Spleen (tissue), 11 donors: ENCODE results near the gene MKLN1. TPM values are rescaled to one million over a fixed set of nuclear protein-coding genes. Genes with fewer than 3 reads are reported as not detected.
A peak's percentile ranks its signal among the peaks of the same experiment; 100 is the strongest.
"Not testable (repeated sequence)": the region's sequence is repeated elsewhere in the genome, so short reads cannot be mapped to it uniquely, and the experiment has no call there.

Source experiments
- DNase-seq: peaks from one replicate; pipeline ENCODE4 v3.0.0-alpha.2; 2020
- H3K27ac ChIP-seq, 8 donors: fragments of 200-600 bp; sonication (generic) in 7 of 8; 1 replicate in 4 of 8; 2 replicates in 4 of 8; pipeline versions ENCODE4 v1.5.0 to v1.8.0; 2016 to 2021; ENCODE audit warnings: inconsistent platforms in 4 of 8, mild to moderate bottlenecking in 4 of 8, moderate library complexity in 1 of 8
- H3K27me3 ChIP-seq, 7 donors: fragments of 200-600 bp; sonication (generic) in 6 of 7; replicated peaks in 1 of 7; 1 replicate in 4 of 7; 2 replicates in 3 of 7; pipeline versions ENCODE4 v1.5.0 to v1.8.0; 2016 to 2021; ENCODE audit warnings: inconsistent platforms in 3 of 7, mild to moderate bottlenecking in 1 of 7
- H3K36me3 ChIP-seq, 6 donors: fragments of 200-600 bp; sonication (generic) in 5 of 6; 1 replicate in 4 of 6; 2 replicates in 2 of 6; pipeline versions ENCODE4 v1.5.0 to v1.8.0; 2016 to 2021; ENCODE audit warnings: inconsistent platforms in 2 of 6
- H3K4me1 ChIP-seq, 6 donors: fragments of 200-600 bp; sonication (generic) in 5 of 6; 1 replicate in 3 of 6; 2 replicates in 3 of 6; pipeline versions ENCODE4 v1.5.0 to v1.8.0; 2016 to 2021; ENCODE audit warnings: inconsistent platforms in 3 of 6
- H3K4me3 ChIP-seq, 8 donors: fragments of 200-600 bp; sonication (generic) in 7 of 8; 1 replicate in 4 of 8; 2 replicates in 4 of 8; pipeline versions ENCODE4 v1.5.0 to v1.8.0; 2016 to 2021; ENCODE audit warnings: inconsistent platforms in 4 of 8, mild to moderate bottlenecking in 4 of 8, moderate library complexity in 2 of 8
- H3K9me3 ChIP-seq, 8 donors: fragments of 200-600 bp; sonication (generic) in 7 of 8; 1 replicate in 4 of 8; 2 replicates in 4 of 8; pipeline versions ENCODE4 v1.5.0 to v1.8.0; 2016 to 2021; ENCODE audit warnings: inconsistent platforms in 4 of 8
- POLR2A ChIP-seq, 3 donors: fragments of 450-650 bp; IDR thresholded peaks; one replicate each; pipeline ENCODE4 v1.5.1; 2017; ENCODE audit warnings: antibody characterized with exemption in 3 of 3, mild to moderate bottlenecking in 1 of 3
- POLR2AphosphoS5 ChIP-seq, 3 donors: sonication (generic); formaldehyde crosslinking; IDR thresholded peaks; one replicate each; pipeline ENCODE4 v1.5.1; 2017; ENCODE audit warnings: antibody characterized with exemption in 3 of 3
- WGBS, 5 donors: extraction: QIAGEN DNeasy Blood & Tissue Kit in 3 of 5; methylation state at CpG; one replicate each; pipeline versions ENCODE4 v1.1.5 to v1.1.7; 2013 to 2018; 5-methylcytosine and 5-hydroxymethylcytosine counted together
- intact Hi-C: fragments of 100-400 bp; cut with DNase I; formaldehyde crosslinking; loops from one replicate; pipeline ENCODE4 v1.15.0; 2023; ENCODE audit warnings: low total_unique reads
- polyA plus RNA-seq, 3 donors: library from polyadenylated mRNA; stranded (reverse); fragments of 200-250 nt; gene quantifications; one replicate each; pipeline ENCODE4 v1.2.1, GENCODE V29; 2013
- total RNA-seq, 7 donors: library from RNA; depleted of rRNA in 3 of 7; stranded (reverse); fragments of >200 nt in 3 of 7; fragmentation: NEBNext Ultra II Directional in 4 of 7; extraction: Animal tissue kit (Norgen Biotek cat#: 25700) in 4 of 7; gene quantifications; one replicate each; pipeline versions ENCODE4 v1.1.0 to v1.2.1, GENCODE V29; 2016 to 2021
- TF ChIP-seq, protein P1 (sequence below), 11 experiments: fragments of 200-600 bp in 7 of 11; fragments of 450-650 bp in 4 of 11; sonication (generic) in 4 of 11; IDR thresholded peaks in 8 of 11; conservative IDR thresholded peaks in 3 of 11; 1 replicate in 7 of 11; 2 replicates in 4 of 11; pipeline versions ENCODE4 v1.4.0 to v1.8.0; 2016 to 2021; ENCODE audit warnings: antibody characterized with exemption in 11 of 11, inconsistent platforms in 4 of 11, mild to moderate bottlenecking in 1 of 11
- donor health status: healthy with polysubstance abuse.
- donor health status: DM: no; HTN: no; CAD: no; lungs with moderate emphysema.
- donor health status: DM: no; HTN: no; CAD: no.
- donor health status: Bipolar disorder and iron deficiency.
- donor health status: healthy.
- donor health status: DM: no; HTN: no; CAD: no.
- donor health status: DM: yes; HTN: yes; CAD: no.

The MKLN1 gene
- total and polyA plus RNA-seq, 10 donors, result 7.1 to 87.4 (median 66.5) TPM

DNA sequence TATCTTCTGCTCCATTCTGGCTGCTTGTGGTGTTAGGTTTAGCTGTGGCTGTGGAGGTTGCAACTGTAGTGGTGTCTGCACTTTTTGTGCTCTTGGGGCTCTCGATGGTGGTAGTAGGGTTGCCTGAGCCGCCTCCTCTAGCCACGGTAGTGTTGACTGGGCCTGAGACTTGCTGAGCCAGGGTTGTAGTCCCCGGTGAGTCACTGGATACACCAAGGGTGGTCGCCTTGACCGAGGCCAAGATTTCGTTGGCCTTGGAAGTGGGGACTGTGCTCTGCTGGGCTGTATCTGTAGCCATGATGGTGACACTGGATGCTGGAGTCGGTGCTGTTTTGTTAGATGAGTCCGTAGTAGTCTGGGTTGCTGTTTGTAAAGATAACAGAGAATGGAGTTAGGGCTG is 183.4 kb downstream of the MKLN1 start:
- 78 to 90% (median 83%) methylated on average over 9 of the region's 9 CpGs for WGBS, 5 donors
- intact Hi-C loops, result no loop called here
- H3K4me3 ChIP-seq, result no peak overlapping the region
- no peak for TF ChIP-seq POLR2AphosphoS5 (IDR thresholded peaks at IDR 0.05)
- TF ChIP-seq, protein P1, sequence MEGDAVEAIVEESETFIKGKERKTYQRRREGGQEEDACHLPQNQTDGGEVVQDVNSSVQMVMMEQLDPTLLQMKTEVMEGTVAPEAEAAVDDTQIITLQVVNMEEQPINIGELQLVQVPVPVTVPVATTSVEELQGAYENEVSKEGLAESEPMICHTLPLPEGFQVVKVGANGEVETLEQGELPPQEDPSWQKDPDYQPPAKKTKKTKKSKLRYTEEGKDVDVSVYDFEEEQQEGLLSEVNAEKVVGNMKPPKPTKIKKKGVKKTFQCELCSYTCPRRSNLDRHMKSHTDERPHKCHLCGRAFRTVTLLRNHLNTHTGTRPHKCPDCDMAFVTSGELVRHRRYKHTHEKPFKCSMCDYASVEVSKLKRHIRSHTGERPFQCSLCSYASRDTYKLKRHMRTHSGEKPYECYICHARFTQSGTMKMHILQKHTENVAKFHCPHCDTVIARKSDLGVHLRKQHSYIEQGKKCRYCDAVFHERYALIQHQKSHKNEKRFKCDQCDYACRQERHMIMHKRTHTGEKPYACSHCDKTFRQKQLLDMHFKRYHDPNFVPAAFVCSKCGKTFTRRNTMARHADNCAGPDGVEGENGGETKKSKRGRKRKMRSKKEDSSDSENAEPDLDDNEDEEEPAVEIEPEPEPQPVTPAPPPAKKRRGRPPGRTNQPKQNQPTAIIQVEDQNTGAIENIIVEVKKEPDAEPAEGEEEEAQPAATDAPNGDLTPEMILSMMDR (IDR thresholded peaks at IDR 0.05 in 8 of 11, conservative IDR thresholded peaks at IDR 0.05 in 3 of 11), result no peak
- no peak for TF ChIP-seq POLR2A (IDR thresholded peaks at IDR 0.05)
- H3K27me3 ChIP-seq, result no peaks in the 10 kb centered on the region
- no peaks in the 10 kb centered on the region for H3K9me3 ChIP-seq
- peaks cover 0 to 10% (median 0%) of the 10 kb centered on the region in 6 donors for H3K36me3 ChIP-seq
- peaks cover 3 to 39% (median 17%) of the 10 kb centered on the region in 6 donors for H3K4me1 ChIP-seq
- no peak for DNase-seq
- no peak overlapping the region for H3K27ac ChIP-seq

DNA sequence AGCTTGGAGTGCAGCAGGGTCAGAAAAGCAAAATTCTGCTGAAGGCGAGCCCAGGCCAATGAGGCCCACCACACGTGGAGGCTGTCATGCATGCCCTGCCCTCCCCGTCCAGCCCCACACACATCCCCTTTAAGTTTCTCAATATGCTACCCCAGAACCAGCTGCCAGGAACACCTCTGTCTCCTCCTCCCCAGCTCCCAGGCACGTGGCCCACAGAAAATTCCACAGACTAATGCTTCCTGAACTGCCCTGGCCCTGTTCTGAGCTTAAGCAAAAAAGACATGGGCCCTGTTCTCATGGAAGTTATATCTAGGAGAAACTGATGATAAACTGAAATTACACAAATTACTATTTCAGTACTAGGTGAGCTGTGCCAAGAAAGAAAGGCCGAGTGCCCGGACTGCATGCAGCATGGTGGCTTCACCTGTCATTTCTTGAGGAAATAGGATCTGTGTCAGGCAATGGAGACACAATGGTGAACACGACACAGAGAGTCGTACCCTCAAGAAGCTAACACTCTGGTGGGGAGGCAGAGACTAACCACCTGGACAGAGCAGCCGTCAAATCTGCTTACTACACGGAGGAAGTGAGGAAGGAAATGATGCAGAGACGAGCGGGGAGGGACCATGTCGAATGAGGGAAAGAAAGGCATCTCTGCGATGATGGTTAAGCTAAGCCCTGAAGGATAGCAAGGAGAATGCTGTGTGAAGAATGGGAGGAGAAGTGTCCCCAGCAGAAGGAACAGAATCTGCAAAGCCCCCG is 184.3 kb downstream of the MKLN1 start:
- 52 to 54% (median 53%) methylated on average over 14 to 15 of the region's 15 CpGs for WGBS, 5 donors
- TF ChIP-seq, protein P1 (IDR thresholded peaks at IDR 0.05 in 8 of 11, conservative IDR thresholded peaks at IDR 0.05 in 3 of 11), result no peak
- no peak for TF ChIP-seq POLR2AphosphoS5 (IDR thresholded peaks at IDR 0.05)
- TF ChIP-seq POLR2A (IDR thresholded peaks at IDR 0.05), result no peak
- no peak for DNase-seq

DNA sequence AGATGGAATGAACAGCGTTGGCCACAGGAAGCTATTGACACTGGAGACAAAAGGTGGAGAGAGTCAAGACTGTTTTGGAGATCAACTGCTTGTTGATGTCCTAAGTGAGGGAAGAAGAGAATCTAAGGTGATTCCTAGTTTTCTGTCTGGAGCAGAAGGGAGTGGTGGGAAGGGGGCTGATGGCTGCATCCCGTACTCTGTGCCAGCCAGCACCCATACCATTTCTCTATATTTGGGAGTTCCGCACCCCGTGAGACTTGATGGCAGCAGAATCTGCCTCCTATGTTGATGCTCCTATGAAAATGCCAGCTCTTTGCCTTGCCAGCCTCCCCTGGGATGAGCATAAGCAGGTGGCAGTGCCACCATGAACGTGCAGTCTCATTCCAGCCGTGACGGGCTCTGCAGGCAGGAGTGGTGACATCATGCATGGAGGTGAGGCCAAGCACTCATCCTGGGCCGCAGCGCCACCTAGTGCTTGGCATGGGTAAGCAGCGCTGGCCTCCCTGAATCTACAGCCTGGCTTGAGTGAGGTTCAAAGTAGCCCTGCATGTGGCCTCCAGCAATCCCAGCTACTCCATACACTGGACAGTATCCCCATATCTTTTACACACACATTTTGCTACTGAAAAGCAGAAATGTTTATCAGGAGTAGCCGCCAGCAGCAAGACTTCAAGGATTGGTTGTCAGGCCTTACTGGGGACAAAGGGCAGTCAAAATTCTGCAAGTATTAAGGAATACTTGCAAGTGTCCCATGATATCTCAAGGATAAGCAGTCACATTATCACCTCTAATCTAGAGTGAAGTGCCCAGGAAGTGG is 185.8 kb downstream of the MKLN1 start:
- Histone ChIP-seq H3K36me3 (peaks cover 0 to 5% (median 0%) of the 10 kb centered on the region in 6 donors), H3K27me3 (no peaks in the 10 kb centered on the region), H3K27ac (peak overlapping the region in 1 of 8 donors; percentile 21), H3K4me3 (no peak overlapping the region), H3K9me3 (no peaks in the 10 kb centered on the region), H3K4me1 (peaks cover 3 to 30% (median 12%) of the 10 kb centered on the region in 6 donors)
- DNase-seq, result peak; percentile 93
- 38 to 46% (median 43%) methylated on average over 10 to 11 of the region's 11 CpGs for WGBS, 5 donors
- intact Hi-C loops, result no loop called here
- TF ChIP-seq, protein P1 (IDR thresholded peaks at IDR 0.05 in 8 of 11, conservative IDR thresholded peaks at IDR 0.05 in 3 of 11), result peak; percentile 65 to 97 (median 88)
- TF ChIP-seq POLR2A (IDR thresholded peaks at IDR 0.05) (no peak), POLR2AphosphoS5 (IDR thresholded peaks at IDR 0.05) (peak; percentile 57 to 69 (median 65))

More for the DNA sequence above, 184.3 kb downstream of the MKLN1 start:
- Histone ChIP-seq H3K4me3 (no peak overlapping the region), H3K36me3 (peaks cover 0 to 5% (median 0%) of the 10 kb centered on the region in 6 donors), H3K27ac (no peak overlapping the region), H3K9me3 (no peaks in the 10 kb centered on the region), H3K27me3 (no peaks in the 10 kb centered on the region), H3K4me1 (peaks cover 3 to 39% (median 17%) of the 10 kb centered on the region in 6 donors)
- intact Hi-C loops, result no loop called here

DNA sequence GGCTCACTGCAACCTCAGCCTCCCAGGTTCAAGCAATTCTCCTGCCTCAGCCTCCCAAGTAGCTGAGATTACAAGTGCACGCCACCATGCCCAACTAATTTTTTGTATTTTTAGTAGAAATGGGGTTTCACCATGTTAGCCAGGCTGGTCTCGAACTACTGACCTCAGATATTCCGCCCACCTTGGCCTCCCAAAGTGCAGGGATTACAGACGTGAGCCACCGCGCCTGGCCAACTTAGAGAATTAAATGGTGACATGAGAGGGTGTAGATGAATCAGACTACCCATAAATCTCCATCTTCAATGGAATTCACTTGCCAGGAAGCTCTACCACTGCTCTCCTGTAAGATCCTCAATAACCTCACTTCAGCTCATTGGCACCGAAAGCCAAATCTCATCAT is 187.8 kb downstream of the MKLN1 start:
- 90 to 97% (median 92%) methylated on average over 7 of the region's 7 CpGs for WGBS, 5 donors
- H3K27me3 ChIP-seq, intact Hi-C loops, H3K4me3 ChIP-seq, H3K36me3 ChIP-seq, DNase-seq, H3K27ac ChIP-seq, H3K9me3 ChIP-seq: not testable (repeated sequence)
- H3K4me1 ChIP-seq, result peaks cover 3 to 24% (median 10%) of the 10 kb centered on the region in 6 donors
